HG03064 (cell line): ENCODE measurements around the gene MISP3.

Source experiments
- ATAC-seq: cut with Tn5 transposase; IDR thresholded peaks from one replicate; pipeline ENCODE4 v1.9.1; 2021; ENCODE audit warnings: low read depth; ENCODE audit not compliant: unreplicated experiment

The MISP3 gene

GRCh38 chr19:14101003-14101545, 28.5 kb downstream of the MISP3 start:
- ATAC-seq, result no peak

- no peak for ATAC-seq
Observed at GRCh38 chr19:14102102-14102696, 29.6 kb downstream of the MISP3 start.

GRCh38 chr19:14102756-14103155, 30.2 kb downstream of the MISP3 start:
- no peak for ATAC-seq

- no peak for ATAC-seq
Observed at GRCh38 chr19:14103310-14103709, 30.7 kb downstream of the MISP3 start.

- no peak for ATAC-seq
Observed at GRCh38 chr19:14105680-14106079, 33.1 kb downstream of the MISP3 start.

GRCh38 chr19:14106840-14107239, 34.3 kb downstream of the MISP3 start:
- ATAC-seq, result no peak

GRCh38 chr19:14107581-14108461, 35.2 kb downstream of the MISP3 start:
- ATAC-seq, result no peak

GRCh38 chr19:14110650-14111049, 38.1 kb downstream of the MISP3 start:
- ATAC-seq, result no peak

- ATAC-seq, result no peak
Observed at GRCh38 chr19:14111486-14111885, 38.9 kb downstream of the MISP3 start.

GRCh38 chr19:14112051-14112808, 39.6 kb downstream of the MISP3 start:
- no peak for ATAC-seq

- no peak for ATAC-seq
Observed at GRCh38 chr19:14112809-14113385, 40.3 kb downstream of the MISP3 start.

- ATAC-seq, result no peak
Observed at GRCh38 chr19:14113762-14114414, 41.3 kb downstream of the MISP3 start.

- ATAC-seq, result no peak
Observed at GRCh38 chr19:14114439-14114838, 41.9 kb downstream of the MISP3 start.

- ATAC-seq, result no peak
Observed at GRCh38 chr19:14114854-14115253, 42.3 kb downstream of the MISP3 start.

- no peak for ATAC-seq
Observed at GRCh38 chr19:14115756-14116155, 43.2 kb downstream of the MISP3 start.

- no peak for ATAC-seq
Observed at GRCh38 chr19:14116525-14116917, 43.9 kb downstream of the MISP3 start.

GRCh38 chr19:14116918-14117578, 44.5 kb downstream of the MISP3 start:
- no peak for ATAC-seq

GRCh38 chr19:14117668-14118164, 45.1 kb downstream of the MISP3 start, which contains the start of gene PRKACA:
PRKACA (minus strand) TSS chr19:14117762; CDS start chr19:14117547, 215 bp downstream.
- ATAC-seq, result peak; percentile 74
